ENCODE data around the gene FLNC. TPM values are rescaled to one million over a fixed set of nuclear protein-coding genes. Genes with fewer than 3 reads are reported as not detected.

Gene FLNC
- total RNA-seq, 1 experiment from 2014 or later = 8.0 TPM

DNA sequence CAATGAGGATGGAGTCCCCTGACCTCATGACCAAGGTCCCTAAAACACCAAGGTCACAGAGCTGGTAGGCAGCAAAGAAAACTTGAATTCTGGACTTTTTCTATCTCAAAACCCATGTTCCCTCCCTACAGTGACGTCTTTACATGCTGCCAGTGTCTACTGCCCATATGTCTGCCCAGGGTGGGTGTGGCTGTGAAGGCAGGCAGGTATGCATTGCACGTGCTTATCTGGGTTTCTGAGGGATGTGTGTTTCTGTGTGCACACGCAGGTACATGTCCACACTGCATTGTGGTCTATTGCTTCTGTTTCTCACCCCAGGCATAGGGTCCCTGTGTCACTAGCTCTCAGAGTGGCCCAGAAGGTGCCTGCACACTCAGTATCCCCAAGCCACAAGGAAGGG, 45.9 kb downstream of the FLNC start:
- ATAC-seq (no peak), DNase-seq (ENCODE audit: low spot score) (no peak)
- H3K4me1 Mint-ChIP-seq = no peaks in the 10 kb centered on the region
- POLR2A ChIA-PET = no interaction called here
- TF ChIP-seq, protein P1, sequence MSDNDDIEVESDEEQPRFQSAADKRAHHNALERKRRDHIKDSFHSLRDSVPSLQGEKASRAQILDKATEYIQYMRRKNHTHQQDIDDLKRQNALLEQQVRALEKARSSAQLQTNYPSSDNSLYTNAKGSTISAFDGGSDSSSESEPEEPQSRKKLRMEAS (CRISPR knock-in tag; IDR thresholded peaks at IDR 0.05) = no peak
- TF ChIP-seq ATF6 (CRISPR knock-in tag; IDR thresholded peaks at IDR 0.05) (no peak), FOXP1 (CRISPR knock-in tag; IDR thresholded peaks at IDR 0.05; ENCODE audit: borderline replicate concordance) (no peak), NR2C2 (CRISPR knock-in tag; IDR thresholded peaks at IDR 0.05) (no peak), ZNF121 (CRISPR knock-in tag; IDR thresholded peaks at IDR 0.05) (no peak), ELF4 (CRISPR knock-in tag; IDR thresholded peaks at IDR 0.05; ENCODE audit: low read depth) (no peak), PRRX2 (CRISPR knock-in tag; IDR thresholded peaks at IDR 0.05) (no peak), NFE2L1 (CRISPR knock-in tag; IDR thresholded peaks at IDR 0.05) (no peak), ZNF416 (CRISPR knock-in tag; IDR thresholded peaks at IDR 0.05) (no peak), IRF2 (CRISPR knock-in tag; IDR thresholded peaks at IDR 0.05; ENCODE audit: borderline replicate concordance, low read depth) (no peak)
- TF ChIP-seq, protein P2, sequence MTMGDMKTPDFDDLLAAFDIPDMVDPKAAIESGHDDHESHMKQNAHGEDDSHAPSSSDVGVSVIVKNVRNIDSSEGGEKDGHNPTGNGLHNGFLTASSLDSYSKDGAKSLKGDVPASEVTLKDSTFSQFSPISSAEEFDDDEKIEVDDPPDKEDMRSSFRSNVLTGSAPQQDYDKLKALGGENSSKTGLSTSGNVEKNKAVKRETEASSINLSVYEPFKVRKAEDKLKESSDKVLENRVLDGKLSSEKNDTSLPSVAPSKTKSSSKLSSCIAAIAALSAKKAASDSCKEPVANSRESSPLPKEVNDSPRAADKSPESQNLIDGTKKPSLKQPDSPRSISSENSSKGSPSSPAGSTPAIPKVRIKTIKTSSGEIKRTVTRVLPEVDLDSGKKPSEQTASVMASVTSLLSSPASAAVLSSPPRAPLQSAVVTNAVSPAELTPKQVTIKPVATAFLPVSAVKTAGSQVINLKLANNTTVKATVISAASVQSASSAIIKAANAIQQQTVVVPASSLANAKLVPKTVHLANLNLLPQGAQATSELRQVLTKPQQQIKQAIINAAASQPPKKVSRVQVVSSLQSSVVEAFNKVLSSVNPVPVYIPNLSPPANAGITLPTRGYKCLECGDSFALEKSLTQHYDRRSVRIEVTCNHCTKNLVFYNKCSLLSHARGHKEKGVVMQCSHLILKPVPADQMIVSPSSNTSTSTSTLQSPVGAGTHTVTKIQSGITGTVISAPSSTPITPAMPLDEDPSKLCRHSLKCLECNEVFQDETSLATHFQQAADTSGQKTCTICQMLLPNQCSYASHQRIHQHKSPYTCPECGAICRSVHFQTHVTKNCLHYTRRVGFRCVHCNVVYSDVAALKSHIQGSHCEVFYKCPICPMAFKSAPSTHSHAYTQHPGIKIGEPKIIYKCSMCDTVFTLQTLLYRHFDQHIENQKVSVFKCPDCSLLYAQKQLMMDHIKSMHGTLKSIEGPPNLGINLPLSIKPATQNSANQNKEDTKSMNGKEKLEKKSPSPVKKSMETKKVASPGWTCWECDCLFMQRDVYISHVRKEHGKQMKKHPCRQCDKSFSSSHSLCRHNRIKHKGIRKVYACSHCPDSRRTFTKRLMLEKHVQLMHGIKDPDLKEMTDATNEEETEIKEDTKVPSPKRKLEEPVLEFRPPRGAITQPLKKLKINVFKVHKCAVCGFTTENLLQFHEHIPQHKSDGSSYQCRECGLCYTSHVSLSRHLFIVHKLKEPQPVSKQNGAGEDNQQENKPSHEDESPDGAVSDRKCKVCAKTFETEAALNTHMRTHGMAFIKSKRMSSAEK (CRISPR knock-in tag; IDR thresholded peaks at IDR 0.05; ENCODE audit: borderline replicate concordance) = no peak
- TF ChIP-seq, protein P3, sequence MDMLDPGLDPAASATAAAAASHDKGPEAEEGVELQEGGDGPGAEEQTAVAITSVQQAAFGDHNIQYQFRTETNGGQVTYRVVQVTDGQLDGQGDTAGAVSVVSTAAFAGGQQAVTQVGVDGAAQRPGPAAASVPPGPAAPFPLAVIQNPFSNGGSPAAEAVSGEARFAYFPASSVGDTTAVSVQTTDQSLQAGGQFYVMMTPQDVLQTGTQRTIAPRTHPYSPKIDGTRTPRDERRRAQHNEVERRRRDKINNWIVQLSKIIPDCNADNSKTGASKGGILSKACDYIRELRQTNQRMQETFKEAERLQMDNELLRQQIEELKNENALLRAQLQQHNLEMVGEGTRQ (CRISPR knock-in tag; IDR thresholded peaks at IDR 0.05) = no peak
- H3K9me3 Mint-ChIP-seq = no peaks in the 10 kb centered on the region
- H3K36me3 Mint-ChIP-seq = no peaks in the 10 kb centered on the region
- CTCF ChIA-PET = interaction anchor here (0.7 to 1.8 kb wide), 2 partner anchors 16 to 92 kb away, joined by 3 to 6 read pairs; no protein-coding TSS in a partner anchor
- no peak overlapping the region for H3K4me3 Mint-ChIP-seq
- H3K27ac Mint-ChIP-seq = 0 out of 2 replicates have a peak overlapping the region, but pooled peaks have one; percentile 25
- peaks cover 13% of the 10 kb centered on the region for H3K27me3 Mint-ChIP-seq (ENCODE audit: low read depth)

DNA sequence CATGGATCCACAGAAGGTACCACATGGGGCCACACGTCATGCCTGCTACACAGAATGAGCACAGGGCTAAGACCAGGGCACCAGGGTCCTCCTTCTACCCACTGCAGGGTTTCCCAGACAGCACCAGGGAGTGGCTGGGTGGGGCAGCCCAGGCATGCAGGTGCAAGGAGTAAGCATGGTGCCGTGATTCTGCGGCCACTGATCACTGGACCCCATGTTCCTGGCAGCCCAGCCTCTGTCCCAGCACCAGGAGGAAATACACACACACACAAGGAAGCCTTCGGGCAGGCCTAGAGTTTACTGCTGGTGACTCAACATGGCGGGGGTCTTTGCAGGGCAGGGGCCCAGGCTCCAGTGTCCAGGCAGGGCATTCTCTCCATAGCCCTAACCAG, 46.4 kb downstream of the FLNC start:
- no peak overlapping the region for H3K4me3 Mint-ChIP-seq
- POLR2A ChIA-PET = no interaction called here
- no peak for TF ChIP-seq GTF2I (CRISPR knock-in tag; conservative IDR thresholded peaks at IDR 0.05)
- no peak for TF ChIP-seq FOXJ3 (CRISPR knock-in tag; IDR thresholded peaks at IDR 0.05; ENCODE audit: borderline replicate concordance)
- no peak for TF ChIP-seq CBFB (CRISPR knock-in tag; IDR thresholded peaks at IDR 0.05; ENCODE audit: low read depth)
- TF ChIP-seq ZNF232 (CRISPR knock-in tag; IDR thresholded peaks at IDR 0.05) = no peak
- TF ChIP-seq, protein P1 (CRISPR knock-in tag; IDR thresholded peaks at IDR 0.05) = no peak
- no peak for TF ChIP-seq TEAD4 (CRISPR knock-in tag; IDR thresholded peaks at IDR 0.05)
- TF ChIP-seq JUN (CRISPR knock-in tag; IDR thresholded peaks at IDR 0.05) = no peak
- no peak for TF ChIP-seq ZNF121 (CRISPR knock-in tag; IDR thresholded peaks at IDR 0.05)
- TF ChIP-seq ZSCAN18 (CRISPR knock-in tag; IDR thresholded peaks at IDR 0.05) = no peak
- no peak for TF ChIP-seq ZNF219 (CRISPR knock-in tag; IDR thresholded peaks at IDR 0.05; ENCODE audit: borderline replicate concordance)
- TF ChIP-seq, protein P4, sequence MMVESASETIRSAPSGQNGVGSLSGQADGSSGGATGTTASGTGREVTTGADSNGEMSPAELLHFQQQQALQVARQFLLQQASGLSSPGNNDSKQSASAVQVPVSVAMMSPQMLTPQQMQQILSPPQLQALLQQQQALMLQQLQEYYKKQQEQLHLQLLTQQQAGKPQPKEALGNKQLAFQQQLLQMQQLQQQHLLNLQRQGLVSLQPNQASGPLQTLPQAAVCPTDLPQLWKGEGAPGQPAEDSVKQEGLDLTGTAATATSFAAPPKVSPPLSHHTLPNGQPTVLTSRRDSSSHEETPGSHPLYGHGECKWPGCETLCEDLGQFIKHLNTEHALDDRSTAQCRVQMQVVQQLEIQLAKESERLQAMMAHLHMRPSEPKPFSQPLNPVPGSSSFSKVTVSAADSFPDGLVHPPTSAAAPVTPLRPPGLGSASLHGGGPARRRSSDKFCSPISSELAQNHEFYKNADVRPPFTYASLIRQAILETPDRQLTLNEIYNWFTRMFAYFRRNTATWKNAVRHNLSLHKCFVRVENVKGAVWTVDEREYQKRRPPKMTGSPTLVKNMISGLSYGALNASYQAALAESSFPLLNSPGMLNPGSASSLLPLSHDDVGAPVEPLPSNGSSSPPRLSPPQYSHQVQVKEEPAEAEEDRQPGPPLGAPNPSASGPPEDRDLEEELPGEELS (CRISPR knock-in tag; IDR thresholded peaks at IDR 0.05) = no peak
- no peak for TF ChIP-seq ELF4 (CRISPR knock-in tag; IDR thresholded peaks at IDR 0.05; ENCODE audit: low read depth)
- TF ChIP-seq, protein P5, sequence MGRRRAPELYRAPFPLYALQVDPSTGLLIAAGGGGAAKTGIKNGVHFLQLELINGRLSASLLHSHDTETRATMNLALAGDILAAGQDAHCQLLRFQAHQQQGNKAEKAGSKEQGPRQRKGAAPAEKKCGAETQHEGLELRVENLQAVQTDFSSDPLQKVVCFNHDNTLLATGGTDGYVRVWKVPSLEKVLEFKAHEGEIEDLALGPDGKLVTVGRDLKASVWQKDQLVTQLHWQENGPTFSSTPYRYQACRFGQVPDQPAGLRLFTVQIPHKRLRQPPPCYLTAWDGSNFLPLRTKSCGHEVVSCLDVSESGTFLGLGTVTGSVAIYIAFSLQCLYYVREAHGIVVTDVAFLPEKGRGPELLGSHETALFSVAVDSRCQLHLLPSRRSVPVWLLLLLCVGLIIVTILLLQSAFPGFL (CRISPR knock-in tag; IDR thresholded peaks at IDR 0.05; ENCODE audit: borderline replicate concordance) = no peak
- TF ChIP-seq EMX1 (CRISPR knock-in tag; IDR thresholded peaks at IDR 0.05) = no peak

More for the DNA sequence above, 46.4 kb downstream of the FLNC start:
- Mint-ChIP-seq H3K27me3 (ENCODE audit: low read depth) (peaks cover 8% of the 10 kb centered on the region), H3K27ac (no peak overlapping the region), H3K4me1 (no peaks in the 10 kb centered on the region), H3K9me3 (no peaks in the 10 kb centered on the region), H3K36me3 (no peaks in the 10 kb centered on the region)
- no peak for DNase-seq (ENCODE audit: low spot score)
- CTCF ChIA-PET = interaction anchor here (0.7 kb wide), 1 partner anchor 93 kb away, joined by 3 read pairs; no protein-coding TSS in a partner anchor
- no peak for ATAC-seq

Data from WTC11 (cell line).